Breast epithelium (tissue), 3 donors: ENCODE data around the gene INSIG2.
"Not testable (repeated sequence)": the region's sequence is repeated elsewhere in the genome, so short reads cannot be mapped to it uniquely, and the experiment has no call there.

Experiments used
- POLR2A ChIP-seq: fragments of 450-650 bp; IDR thresholded peaks from one replicate; pipeline ENCODE4 v1.6.1; 2016; ENCODE audit warnings: antibody characterized with exemption, mild to moderate bottlenecking, moderate library complexity
- POLR2AphosphoS5 ChIP-seq, 3 donors: sonication (generic); formaldehyde crosslinking; IDR thresholded peaks; one replicate each; pipeline ENCODE4 v1.6.1; 2017; ENCODE audit warnings: antibody characterized with exemption in 3 of 3
- TF ChIP-seq, protein P1 (sequence below), 3 donors: fragments of 450-650 bp; IDR thresholded peaks; one replicate each; pipeline ENCODE4 v1.5.1; 2016 to 2017; ENCODE audit warnings: antibody characterized with exemption in 3 of 3, mild to moderate bottlenecking in 3 of 3, moderate library complexity in 3 of 3

DNA sequence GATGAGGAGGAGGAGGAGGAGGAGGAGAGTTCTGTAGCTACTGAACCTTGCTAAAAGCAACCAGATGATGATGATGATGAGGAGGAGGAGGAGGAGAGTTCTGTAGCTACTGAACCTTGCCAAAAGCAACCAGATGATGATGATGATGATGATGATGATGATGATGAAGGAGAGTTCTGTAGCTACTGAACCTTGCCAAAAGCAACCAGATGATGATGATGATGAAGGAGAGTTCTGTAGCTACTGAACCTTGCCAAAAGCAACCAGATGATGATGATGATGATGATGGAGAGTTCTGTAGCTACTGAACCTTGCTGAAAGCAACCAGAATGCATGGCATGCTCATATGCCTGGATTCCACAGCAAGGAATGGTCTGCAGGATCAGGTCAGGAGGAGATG is 5.8 kb downstream of the INSIG2 start:
- TF ChIP-seq POLR2A; POLR2AphosphoS5 (IDR thresholded peaks at IDR 0.05): not testable (repeated sequence)
- TF ChIP-seq, protein P1, sequence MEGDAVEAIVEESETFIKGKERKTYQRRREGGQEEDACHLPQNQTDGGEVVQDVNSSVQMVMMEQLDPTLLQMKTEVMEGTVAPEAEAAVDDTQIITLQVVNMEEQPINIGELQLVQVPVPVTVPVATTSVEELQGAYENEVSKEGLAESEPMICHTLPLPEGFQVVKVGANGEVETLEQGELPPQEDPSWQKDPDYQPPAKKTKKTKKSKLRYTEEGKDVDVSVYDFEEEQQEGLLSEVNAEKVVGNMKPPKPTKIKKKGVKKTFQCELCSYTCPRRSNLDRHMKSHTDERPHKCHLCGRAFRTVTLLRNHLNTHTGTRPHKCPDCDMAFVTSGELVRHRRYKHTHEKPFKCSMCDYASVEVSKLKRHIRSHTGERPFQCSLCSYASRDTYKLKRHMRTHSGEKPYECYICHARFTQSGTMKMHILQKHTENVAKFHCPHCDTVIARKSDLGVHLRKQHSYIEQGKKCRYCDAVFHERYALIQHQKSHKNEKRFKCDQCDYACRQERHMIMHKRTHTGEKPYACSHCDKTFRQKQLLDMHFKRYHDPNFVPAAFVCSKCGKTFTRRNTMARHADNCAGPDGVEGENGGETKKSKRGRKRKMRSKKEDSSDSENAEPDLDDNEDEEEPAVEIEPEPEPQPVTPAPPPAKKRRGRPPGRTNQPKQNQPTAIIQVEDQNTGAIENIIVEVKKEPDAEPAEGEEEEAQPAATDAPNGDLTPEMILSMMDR (IDR thresholded peaks at IDR 0.05): not testable (repeated sequence)
